ENCODE measurements around the gene CSTA. TPM values are rescaled to one million over a fixed set of nuclear protein-coding genes. Genes with fewer than 3 reads are reported as not detected.

Gene CSTA
- polyA plus RNA-seq, 1 experiment: 1.0 TPM

GRCh38 chr3:122318620-122319019, 6.4 kb upstream of the CSTA start:
- TF ChIP-seq CTCF (IDR thresholded peaks at IDR 0.05; ENCODE audit: low read depth, low read length): no peak
- Histone ChIP-seq H3K27me3 (ENCODE audit: control insufficient read depth, insufficient read depth, low read length) (no peaks in the 10 kb centered on the region), H3K9me3 (ENCODE audit: control insufficient read depth, insufficient read depth, low read length) (no peaks in the 10 kb centered on the region), H3K27ac (ENCODE audit: low read depth, low read length) (no peak overlapping the region), H3K4me3 (ENCODE audit: low read depth, low read length) (no peak overlapping the region)
- CTCF ChIA-PET: no interaction called here
- POLR2A ChIA-PET: no interaction called here
- DNase-seq (ENCODE audit: low read depth, low spot score): no peak

GRCh38 chr3:122322095-122323075, 2.7 kb upstream of the CSTA start:
- no peak overlapping the region for H3K4me3 ChIP-seq (ENCODE audit: low read depth, low read length)
- ChIA-PET CTCF (no interaction called here), POLR2A (no interaction called here)
- no peak overlapping the region for H3K27ac ChIP-seq (ENCODE audit: low read depth, low read length)
- no peak for TF ChIP-seq CTCF (IDR thresholded peaks at IDR 0.05; ENCODE audit: low read depth, low read length)
- H3K9me3 ChIP-seq (ENCODE audit: control insufficient read depth, insufficient read depth, low read length): no peaks in the 10 kb centered on the region
- DNase-seq (ENCODE audit: low read depth, low spot score): no peak
- no peaks in the 10 kb centered on the region for H3K27me3 ChIP-seq (ENCODE audit: control insufficient read depth, insufficient read depth, low read length)

- Histone ChIP-seq H3K4me3 (ENCODE audit: low read depth, low read length) (no peak overlapping the region), H3K27ac (ENCODE audit: low read depth, low read length) (no peak overlapping the region), H3K27me3 (ENCODE audit: control insufficient read depth, insufficient read depth, low read length) (peaks cover 3% of the 10 kb centered on the region), H3K9me3 (ENCODE audit: control insufficient read depth, insufficient read depth, low read length) (no peaks in the 10 kb centered on the region)
- ChIA-PET POLR2A (no interaction called here), CTCF (no interaction called here)
- no peak for DNase-seq (ENCODE audit: low read depth, low spot score)
- no peak for TF ChIP-seq CTCF (IDR thresholded peaks at IDR 0.05; ENCODE audit: low read depth, low read length)
These were observed 721 bp downstream of the CSTA start for GRCh38 chr3:122325769-122326168.

- peaks cover 7% of the 10 kb centered on the region for H3K27me3 ChIP-seq (ENCODE audit: control insufficient read depth, insufficient read depth, low read length)
- CTCF ChIA-PET: no interaction called here
- H3K9me3 ChIP-seq (ENCODE audit: control insufficient read depth, insufficient read depth, low read length): no peaks in the 10 kb centered on the region
- no peak for TF ChIP-seq CTCF (IDR thresholded peaks at IDR 0.05; ENCODE audit: low read depth, low read length)
- H3K27ac ChIP-seq (ENCODE audit: low read depth, low read length): no peak overlapping the region
- no peak overlapping the region for H3K4me3 ChIP-seq (ENCODE audit: low read depth, low read length)
- no peak for DNase-seq (ENCODE audit: low read depth, low spot score)
- POLR2A ChIA-PET: no interaction called here
These were observed 6.8 kb downstream of the CSTA start for GRCh38 chr3:122331886-122332285.

GRCh38 chr3:122332551-122332950, 7.5 kb downstream of the CSTA start:
- Histone ChIP-seq H3K9me3 (ENCODE audit: control insufficient read depth, insufficient read depth, low read length) (no peaks in the 10 kb centered on the region), H3K27me3 (ENCODE audit: control insufficient read depth, insufficient read depth, low read length) (peaks cover 7% of the 10 kb centered on the region), H3K4me3 (ENCODE audit: low read depth, low read length) (no peak overlapping the region), H3K27ac (ENCODE audit: low read depth, low read length) (no peak overlapping the region)
- ChIA-PET CTCF (no interaction called here), POLR2A (no interaction called here)
- TF ChIP-seq CTCF (IDR thresholded peaks at IDR 0.05; ENCODE audit: low read depth, low read length): no peak
- no peak for DNase-seq (ENCODE audit: low read depth, low spot score)

Measured in AG04450 (cell line).